ENCODE results near the gene HYCC2. TPM values are rescaled to one million over a fixed set of nuclear protein-coding genes. Genes with fewer than 3 reads are reported as not detected.
A peak's percentile ranks its signal among the peaks of the same experiment; 100 is the strongest.
"Not testable (repeated sequence)": the region's sequence is repeated elsewhere in the genome, so short reads cannot be mapped to it uniquely, and the experiment has no call there.

HYCC2 gene
- 10 to 100 TPM; 33.2 to 55.6 (median 48.2) TPM for total RNA-seq
- long read RNA-seq, donor 1, full-length matches to known transcripts: 5 of 27 reads
- long read RNA-seq, donor 1, partial matches to known transcripts: 2 of 27 reads
- long read RNA-seq, donor 1, other reads (novel, unspliced or antisense): 20 of 27 reads
- long read RNA-seq, donor 2, partial matches to known transcripts: 2 of 9 reads
- long read RNA-seq, donor 2, other reads (novel, unspliced or antisense): 7 of 9 reads

- DNase-seq: peak; percentile 94 to 95 (median 95)
- H3K4me1 ChIP-seq (ENCODE audit: low read depth): peaks cover 26% of the 10 kb centered on the region
- peak; percentile 99 for ATAC-seq
- intact Hi-C loops (cut with DNase I, micrococcal nuclease): no loop called here
- H3K9me3 ChIP-seq: no peaks in the 10 kb centered on the region
- no peak for TF ChIP-seq CTCF (IDR thresholded peaks at IDR 0.05)
- no peaks in the 10 kb centered on the region for H3K36me3 ChIP-seq (ENCODE audit: low read depth)
- peak within 1 kb of the TSS; percentile 86 for H3K4me3 ChIP-seq
Measured at GRCh38 chr2:201071479-201072200, at the start of gene HYCC2, which contains the start of gene NDUFB3. Gene HYCC2, minus strand, starts transcription at chr2:201071671. Its CDS starts 47,662 bp downstream, at chr2:201024009. Gene NDUFB3, plus strand, starts transcription at chr2:201072001. Its CDS starts 6,882 bp downstream, at chr2:201078883.

- no peaks in the 10 kb centered on the region for H3K9me3 ChIP-seq
- peak; percentile 9 for ATAC-seq
- no peak for DNase-seq
- intact Hi-C loops (cut with DNase I, micrococcal nuclease): no loop called here
- H3K36me3 ChIP-seq (ENCODE audit: low read depth): no peaks in the 10 kb centered on the region
- H3K4me3 ChIP-seq: peak overlapping the region; percentile 31
- TF ChIP-seq CTCF (IDR thresholded peaks at IDR 0.05): no peak
- no peaks in the 10 kb centered on the region for H3K4me1 ChIP-seq (ENCODE audit: low read depth)
Measured at GRCh38 chr2:201118961-201119854, 47.7 kb upstream of the HYCC2 start.

GRCh38 chr2:201118121-201118960, 46.9 kb upstream of the HYCC2 start:
- intact Hi-C loops (cut with DNase I, micrococcal nuclease): no loop called here
- Histone ChIP-seq H3K36me3 (ENCODE audit: low read depth) (no peaks in the 10 kb centered on the region), H3K4me3 (peak overlapping the region; percentile 31), H3K4me1 (ENCODE audit: low read depth) (no peaks in the 10 kb centered on the region), H3K9me3 (no peaks in the 10 kb centered on the region)
- TF ChIP-seq CTCF (IDR thresholded peaks at IDR 0.05): no peak
- DNase-seq (peak; percentile 90 to 95 (median 94)), ATAC-seq (peak; percentile 60)

GRCh38 chr2:201117735-201118094, 46.2 kb upstream of the HYCC2 start:
- H3K9me3 ChIP-seq; intact Hi-C loops (cut with DNase I, micrococcal nuclease); H3K4me1 ChIP-seq (ENCODE audit: low read depth); ATAC-seq; H3K36me3 ChIP-seq (ENCODE audit: low read depth): not testable (repeated sequence)
- DNase-seq: peak in 1 of 3 donors; percentile 56
- peak overlapping the region; percentile 97 for H3K4me3 ChIP-seq

GRCh38 chr2:201116959-201117734, 45.7 kb upstream of the HYCC2 start:
- Histone ChIP-seq H3K36me3 (ENCODE audit: low read depth) (no peaks in the 10 kb centered on the region), H3K9me3 (no peaks in the 10 kb centered on the region), H3K4me1 (ENCODE audit: low read depth) (no peaks in the 10 kb centered on the region), H3K4me3 (peak overlapping the region; percentile 97)
- no peak for TF ChIP-seq CTCF (IDR thresholded peaks at IDR 0.05)
- intact Hi-C loops (cut with DNase I, micrococcal nuclease): no loop called here
- DNase-seq (peak in 1 of 3 donors; percentile 75), ATAC-seq (peak; percentile 32)

Measured in mucosa of descending colon (tissue), 3 donors.